HG02759 (cell line): Measurements from ENCODE around the gene ZC3H12C.
"Not testable (repeated sequence)": the region's sequence is repeated elsewhere in the genome, so short reads cannot be mapped to it uniquely, and the experiment has no call there.

Experiments used
- ATAC-seq: cut with Tn5 transposase; IDR thresholded peaks from one replicate; pipeline ENCODE4 v1.9.1; 2021; ENCODE audit warnings: mild to moderate bottlenecking, moderate library complexity; ENCODE audit not compliant: unreplicated experiment

The ZC3H12C gene

GRCh38 chr11:110208678-110209312 is 115.6 kb downstream of the ZC3H12C start:
- ATAC-seq: not testable (repeated sequence)

- ATAC-seq: not testable (repeated sequence)
Measured at GRCh38 chr11:110209313-110209694, 116.1 kb downstream of the ZC3H12C start.

GRCh38 chr11:110217223-110217877 is 124.2 kb downstream of the ZC3H12C start:
- no peak for ATAC-seq

DNA sequence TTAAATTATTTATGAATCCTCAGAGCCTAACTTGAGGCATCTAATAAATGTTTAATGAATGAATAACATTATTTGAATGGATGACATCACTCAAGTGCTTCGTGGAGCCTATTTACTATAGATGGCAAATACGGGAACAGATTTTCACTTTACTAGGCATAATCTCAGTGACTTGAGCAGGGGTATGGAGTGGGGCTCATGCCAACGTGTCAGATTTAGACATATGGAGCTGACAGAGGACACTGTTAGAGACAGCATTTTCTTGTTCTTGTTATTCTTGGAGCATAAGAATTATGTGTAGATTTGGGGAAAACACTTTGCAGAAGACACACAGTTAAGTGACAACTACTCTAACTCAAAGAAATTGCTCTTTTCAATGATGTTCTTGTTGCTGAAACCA is 124.7 kb downstream of the ZC3H12C start:
- no peak for ATAC-seq

DNA sequence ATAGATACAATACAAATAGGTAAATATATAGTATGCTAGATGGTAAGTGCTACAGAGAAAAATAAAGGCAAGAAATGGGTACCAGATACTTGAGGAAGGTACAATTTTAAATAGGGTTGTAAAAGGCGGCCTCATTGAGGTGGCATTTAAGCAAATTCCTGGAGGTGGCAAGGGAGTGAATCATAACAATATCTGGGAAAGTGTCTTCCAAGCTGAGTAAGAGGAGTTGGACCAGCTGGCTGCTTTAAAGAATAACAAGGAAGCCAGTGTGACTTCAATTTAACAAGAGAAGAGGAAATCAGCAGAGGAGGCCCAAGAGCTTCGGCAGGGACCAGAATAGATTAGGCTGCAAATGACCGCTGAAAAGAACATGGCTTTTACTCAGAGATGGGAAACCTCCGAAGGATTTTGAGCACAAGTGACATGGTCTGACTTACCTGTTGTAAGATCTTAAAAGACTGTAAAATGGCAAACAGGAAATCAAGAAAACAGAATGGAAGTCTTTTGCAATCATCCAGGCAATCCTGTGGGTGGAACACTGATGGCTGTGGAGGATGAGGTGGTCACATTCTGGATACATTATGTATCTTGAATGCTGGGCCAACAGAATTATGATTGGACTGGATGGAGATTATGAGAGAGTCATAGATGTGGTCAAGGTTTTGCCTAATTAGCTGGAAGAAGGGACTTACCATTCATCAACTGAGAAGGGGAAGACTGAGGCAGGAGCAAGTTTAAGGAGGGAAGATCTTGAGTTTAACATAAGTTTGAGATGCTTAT is 126.0 kb downstream of the ZC3H12C start:
- no peak for ATAC-seq
